Measurements from ENCODE around the gene PAPPA.

DNA sequence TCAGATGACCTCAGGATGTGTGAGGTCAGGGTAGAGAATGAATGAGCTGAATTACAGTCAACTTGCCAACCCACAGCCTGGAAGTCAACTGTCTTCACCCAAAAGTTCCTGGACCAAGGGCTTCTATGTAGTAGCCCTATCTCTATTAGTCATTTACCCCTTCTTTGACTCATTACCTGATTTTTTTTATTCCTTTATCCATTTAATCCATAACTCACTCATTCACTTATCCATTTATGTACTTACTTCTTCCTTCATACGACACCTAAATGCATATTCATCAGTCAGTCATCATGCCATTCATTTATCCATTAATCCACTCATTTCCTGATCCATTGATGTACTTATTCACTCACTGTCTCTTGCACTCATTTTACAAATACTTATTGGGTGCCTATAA, 212.7 kb downstream of the PAPPA start:
- TF ChIP-seq, protein P1, sequence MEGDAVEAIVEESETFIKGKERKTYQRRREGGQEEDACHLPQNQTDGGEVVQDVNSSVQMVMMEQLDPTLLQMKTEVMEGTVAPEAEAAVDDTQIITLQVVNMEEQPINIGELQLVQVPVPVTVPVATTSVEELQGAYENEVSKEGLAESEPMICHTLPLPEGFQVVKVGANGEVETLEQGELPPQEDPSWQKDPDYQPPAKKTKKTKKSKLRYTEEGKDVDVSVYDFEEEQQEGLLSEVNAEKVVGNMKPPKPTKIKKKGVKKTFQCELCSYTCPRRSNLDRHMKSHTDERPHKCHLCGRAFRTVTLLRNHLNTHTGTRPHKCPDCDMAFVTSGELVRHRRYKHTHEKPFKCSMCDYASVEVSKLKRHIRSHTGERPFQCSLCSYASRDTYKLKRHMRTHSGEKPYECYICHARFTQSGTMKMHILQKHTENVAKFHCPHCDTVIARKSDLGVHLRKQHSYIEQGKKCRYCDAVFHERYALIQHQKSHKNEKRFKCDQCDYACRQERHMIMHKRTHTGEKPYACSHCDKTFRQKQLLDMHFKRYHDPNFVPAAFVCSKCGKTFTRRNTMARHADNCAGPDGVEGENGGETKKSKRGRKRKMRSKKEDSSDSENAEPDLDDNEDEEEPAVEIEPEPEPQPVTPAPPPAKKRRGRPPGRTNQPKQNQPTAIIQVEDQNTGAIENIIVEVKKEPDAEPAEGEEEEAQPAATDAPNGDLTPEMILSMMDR (IDR thresholded peaks at IDR 0.05; ENCODE audit: insufficient read depth, low read length, poor library complexity, severe bottlenecking): no peak
- no peak for TF ChIP-seq EZH2phosphoT487 (conservative IDR thresholded peaks at IDR 0.05; ENCODE audit: low read length)

Measured in SU-DHL-6 (cell line).